Measurements from ENCODE around the gene CPT2.
"Not testable (repeated sequence)": the region's sequence is repeated elsewhere in the genome, so short reads cannot be mapped to it uniquely, and the experiment has no call there.

Gene CPT2

DNA sequence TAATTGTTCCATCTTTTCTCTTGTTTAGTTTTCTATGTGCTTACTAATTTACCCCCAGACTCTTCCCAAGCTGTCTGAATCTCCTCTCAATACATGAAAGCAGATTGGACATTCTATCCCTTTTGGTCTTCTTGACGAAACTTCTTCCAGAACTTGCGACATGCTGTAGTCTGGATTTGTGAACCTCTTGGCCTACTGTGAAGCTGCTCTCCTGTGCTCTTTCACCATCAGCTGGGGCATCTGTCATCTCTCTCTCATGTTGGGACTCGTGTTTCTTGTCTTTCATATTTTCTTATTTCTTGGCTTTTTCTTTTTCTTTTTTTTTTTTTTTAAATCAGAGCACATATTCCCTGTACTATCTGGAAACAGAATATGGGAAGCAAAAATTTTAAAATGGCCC, 6.8 kb downstream of the CPT2 start:
- no peak overlapping the region for H3K4me3 ChIP-seq (ENCODE audit: low read length)
- TF ChIP-seq, protein P1, sequence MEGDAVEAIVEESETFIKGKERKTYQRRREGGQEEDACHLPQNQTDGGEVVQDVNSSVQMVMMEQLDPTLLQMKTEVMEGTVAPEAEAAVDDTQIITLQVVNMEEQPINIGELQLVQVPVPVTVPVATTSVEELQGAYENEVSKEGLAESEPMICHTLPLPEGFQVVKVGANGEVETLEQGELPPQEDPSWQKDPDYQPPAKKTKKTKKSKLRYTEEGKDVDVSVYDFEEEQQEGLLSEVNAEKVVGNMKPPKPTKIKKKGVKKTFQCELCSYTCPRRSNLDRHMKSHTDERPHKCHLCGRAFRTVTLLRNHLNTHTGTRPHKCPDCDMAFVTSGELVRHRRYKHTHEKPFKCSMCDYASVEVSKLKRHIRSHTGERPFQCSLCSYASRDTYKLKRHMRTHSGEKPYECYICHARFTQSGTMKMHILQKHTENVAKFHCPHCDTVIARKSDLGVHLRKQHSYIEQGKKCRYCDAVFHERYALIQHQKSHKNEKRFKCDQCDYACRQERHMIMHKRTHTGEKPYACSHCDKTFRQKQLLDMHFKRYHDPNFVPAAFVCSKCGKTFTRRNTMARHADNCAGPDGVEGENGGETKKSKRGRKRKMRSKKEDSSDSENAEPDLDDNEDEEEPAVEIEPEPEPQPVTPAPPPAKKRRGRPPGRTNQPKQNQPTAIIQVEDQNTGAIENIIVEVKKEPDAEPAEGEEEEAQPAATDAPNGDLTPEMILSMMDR (conservative IDR thresholded peaks at IDR 0.05; ENCODE audit: low read length): no peak
- peak; percentile 16 for DNase-seq (ENCODE audit: low read depth)

DNA sequence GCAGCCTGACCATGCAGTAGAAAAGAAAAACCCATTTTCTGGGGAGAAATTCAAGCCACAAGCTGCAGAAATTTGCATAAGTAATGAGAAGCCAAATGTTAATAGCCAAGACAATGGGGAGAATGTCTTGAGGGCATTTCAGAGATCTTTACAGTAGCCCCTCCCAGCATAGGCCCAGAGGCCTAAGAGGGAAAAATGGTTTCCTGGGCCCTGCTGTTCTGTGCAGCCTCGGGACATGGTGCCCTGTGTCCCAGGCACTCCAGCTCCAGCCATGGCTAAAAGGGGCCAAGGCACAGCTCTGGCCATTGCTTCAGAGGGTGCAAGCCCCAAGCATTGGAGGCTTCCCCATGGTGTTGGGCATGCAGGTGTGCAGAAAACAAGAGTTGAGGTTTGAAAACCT, 8.9 kb downstream of the CPT2 start:
- DNase-seq (ENCODE audit: low read depth); H3K4me3 ChIP-seq (ENCODE audit: low read length): not testable (repeated sequence)

DNA sequence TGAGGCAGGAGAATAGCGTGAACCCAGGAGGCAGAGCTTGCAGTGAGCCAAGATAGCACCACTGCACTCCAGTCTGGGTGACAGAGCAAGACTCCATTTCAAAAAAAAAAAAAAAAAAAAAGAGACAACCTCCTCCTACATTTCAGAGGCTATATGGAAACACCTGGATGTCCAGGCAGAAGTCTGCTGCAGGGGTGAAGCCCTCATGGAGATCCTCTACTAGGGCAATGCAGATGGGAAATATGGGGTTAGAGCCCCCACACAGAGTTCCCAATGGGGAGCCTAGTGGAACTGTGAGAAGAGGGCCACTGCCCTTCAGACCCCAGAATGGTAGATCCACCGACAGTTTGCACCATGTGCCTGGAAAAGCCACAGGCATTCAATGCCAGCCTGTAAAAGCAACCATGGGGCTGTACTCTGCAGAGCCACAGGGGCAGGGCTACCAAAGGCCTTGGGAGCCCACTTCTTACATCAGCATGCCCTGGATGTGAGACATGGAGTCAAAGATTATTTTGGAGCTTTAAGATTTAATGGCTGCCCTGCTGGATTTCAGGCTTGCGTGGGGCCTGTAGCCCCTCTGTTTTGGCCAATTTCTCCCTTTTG, 9.6 kb downstream of the CPT2 start:
- not testable (repeated sequence) for H3K4me3 ChIP-seq (ENCODE audit: low read length); DNase-seq (ENCODE audit: low read depth)

DNA sequence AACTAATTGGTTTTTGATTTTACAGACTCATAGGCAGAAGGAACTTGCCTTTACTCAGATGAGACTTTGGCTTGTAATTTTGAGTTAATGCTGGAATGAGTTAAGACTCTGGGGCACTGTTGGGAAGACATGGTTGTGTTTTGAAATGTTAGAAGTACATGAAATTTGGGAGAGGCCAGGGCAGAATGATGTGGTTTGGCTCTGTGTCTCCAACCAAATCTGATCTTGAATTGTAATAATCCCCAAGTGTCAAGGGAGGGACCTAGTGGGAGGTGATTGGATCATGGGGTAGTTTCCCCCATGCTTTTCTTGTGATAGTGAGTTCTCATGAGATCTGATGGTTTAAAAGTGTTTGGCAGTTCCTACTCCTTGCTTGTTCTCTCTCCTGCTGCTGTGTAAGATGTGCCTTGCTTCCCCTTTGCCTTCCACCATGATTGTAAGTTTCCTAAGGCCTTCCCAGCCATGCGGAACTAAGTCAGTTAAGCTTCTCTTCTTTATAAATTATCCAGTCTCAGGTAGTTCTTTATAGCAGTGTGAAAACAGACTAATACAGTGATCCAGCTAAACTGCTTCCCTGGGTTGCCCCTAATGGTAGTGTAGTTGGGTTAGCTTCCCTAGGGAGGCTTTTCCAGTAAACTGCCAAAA, 10.2 kb downstream of the CPT2 start:
- TF ChIP-seq, protein P1 (conservative IDR thresholded peaks at IDR 0.05; ENCODE audit: low read length): no peak
- no peak for DNase-seq (ENCODE audit: low read depth)
- no peak overlapping the region for H3K4me3 ChIP-seq (ENCODE audit: low read length)

DNA sequence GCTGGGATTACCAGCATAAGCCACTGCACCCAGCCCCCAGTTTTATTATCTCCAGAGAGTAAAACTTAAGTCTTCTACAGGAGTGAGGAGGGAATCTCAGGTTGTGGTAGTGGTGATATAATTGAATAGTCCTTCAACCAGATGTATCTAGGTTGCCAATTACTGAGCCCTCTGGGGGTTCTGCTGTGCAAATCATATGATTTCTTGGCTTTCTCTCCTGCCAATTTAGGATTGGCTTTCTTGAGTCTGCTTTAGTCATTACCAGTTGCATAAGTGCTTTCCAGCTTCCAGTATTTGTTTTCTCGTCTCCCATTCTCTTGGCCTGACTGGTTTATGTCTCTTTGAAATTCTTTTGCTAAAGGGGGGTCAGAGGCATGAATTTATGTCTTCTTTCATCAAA, 11.1 kb downstream of the CPT2 start:
- no peak overlapping the region for H3K4me3 ChIP-seq (ENCODE audit: low read length)
- DNase-seq (ENCODE audit: low read depth): peak; percentile 61
- TF ChIP-seq, protein P1 (conservative IDR thresholded peaks at IDR 0.05; ENCODE audit: low read length): no peak

DNA sequence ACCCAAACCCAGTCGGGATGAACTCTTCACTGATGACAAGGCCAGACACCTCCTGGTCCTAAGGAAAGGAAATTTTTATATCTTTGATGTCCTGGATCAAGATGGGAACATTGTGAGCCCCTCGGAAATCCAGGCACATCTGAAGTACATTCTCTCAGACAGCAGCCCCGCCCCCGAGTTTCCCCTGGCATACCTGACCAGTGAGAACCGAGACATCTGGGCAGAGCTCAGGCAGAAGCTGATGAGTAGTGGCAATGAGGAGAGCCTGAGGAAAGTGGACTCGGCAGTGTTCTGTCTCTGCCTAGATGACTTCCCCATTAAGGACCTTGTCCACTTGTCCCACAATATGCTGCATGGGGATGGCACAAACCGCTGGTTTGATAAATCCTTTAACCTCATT, 13.7 kb downstream of the CPT2 start:
- DNase-seq (ENCODE audit: low read depth): no peak
- TF ChIP-seq, protein P1 (conservative IDR thresholded peaks at IDR 0.05; ENCODE audit: low read length): no peak
- no peak overlapping the region for H3K4me3 ChIP-seq (ENCODE audit: low read length)

DNA sequence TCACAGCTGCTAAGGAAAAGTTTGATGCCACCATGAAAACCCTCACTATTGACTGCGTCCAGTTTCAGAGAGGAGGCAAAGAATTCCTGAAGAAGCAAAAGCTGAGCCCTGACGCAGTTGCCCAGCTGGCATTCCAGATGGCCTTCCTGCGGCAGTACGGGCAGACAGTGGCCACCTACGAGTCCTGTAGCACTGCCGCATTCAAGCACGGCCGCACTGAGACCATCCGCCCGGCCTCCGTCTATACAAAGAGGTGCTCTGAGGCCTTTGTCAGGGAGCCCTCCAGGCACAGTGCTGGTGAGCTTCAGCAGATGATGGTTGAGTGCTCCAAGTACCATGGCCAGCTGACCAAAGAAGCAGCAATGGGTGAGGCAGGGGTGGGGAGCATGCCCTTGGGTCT, 14.3 kb downstream of the CPT2 start:
- H3K4me3 ChIP-seq (ENCODE audit: low read length): no peak overlapping the region
- TF ChIP-seq, protein P1 (conservative IDR thresholded peaks at IDR 0.05; ENCODE audit: low read length): no peak
- no peak for DNase-seq (ENCODE audit: low read depth)

DNA sequence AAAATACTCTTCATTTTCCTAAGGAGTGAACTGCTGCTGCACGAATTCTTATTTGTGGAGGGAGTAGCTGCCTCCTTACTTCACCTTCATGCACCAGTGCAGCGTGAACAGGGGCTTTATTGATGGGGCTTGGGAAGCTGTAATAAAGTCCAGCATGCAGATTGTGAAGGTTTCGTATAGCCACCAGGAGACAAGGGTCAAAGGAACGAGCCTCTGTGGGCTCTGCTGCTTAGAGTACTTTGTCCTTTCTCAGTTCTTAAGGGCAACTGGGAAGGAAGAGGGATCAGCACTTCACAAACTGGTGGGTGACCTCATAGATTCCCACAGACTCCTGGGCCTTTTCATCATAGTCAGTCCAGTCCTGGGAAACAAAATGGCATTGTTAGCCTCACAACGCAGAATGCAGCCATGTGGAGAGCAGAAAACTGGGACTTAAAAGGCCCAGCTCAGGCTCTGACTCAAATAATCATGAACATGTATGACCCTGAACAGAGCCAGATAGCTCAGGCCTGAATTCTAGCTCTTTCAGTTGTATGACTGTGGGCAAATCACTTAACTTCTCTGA, 17.8 kb downstream of the CPT2 start:
- TF ChIP-seq, protein P1 (conservative IDR thresholded peaks at IDR 0.05; ENCODE audit: low read length): no peak
- H3K4me3 ChIP-seq (ENCODE audit: low read length): no peak overlapping the region
- no peak for DNase-seq (ENCODE audit: low read depth)

Measured in AG10803 (cell line).